SK-N-SH treated with all-trans-retinoic acid at 6 μM for 48 hours (cell line): ENCODE data around the gene GAREM1.

Source experiments
- ZNF70 ChIP-seq: fragments of 450-650 bp; formaldehyde crosslinking; IDR thresholded peaks from 2 replicates; pipeline ENCODE4 v1.5.0; 2020; ENCODE audit warnings: mild to moderate bottlenecking, moderate library complexity
- TF ChIP-seq, protein P1 (sequence below): fragments of 250-450 bp; sonication (Bioruptor Pico); IDR thresholded peaks from 2 replicates; pipeline ENCODE4 v1.8.0; 2020; ENCODE audit warnings: mild to moderate bottlenecking, moderate library complexity, borderline replicate concordance
- TF ChIP-seq, protein P2 (sequence below): fragments of 250-450 bp; sonication (Bioruptor Pico); IDR thresholded peaks from 2 replicates; pipeline ENCODE4 v1.5.1; 2020; ENCODE audit warnings: low read depth, mild to moderate bottlenecking, moderate library complexity

DNA sequence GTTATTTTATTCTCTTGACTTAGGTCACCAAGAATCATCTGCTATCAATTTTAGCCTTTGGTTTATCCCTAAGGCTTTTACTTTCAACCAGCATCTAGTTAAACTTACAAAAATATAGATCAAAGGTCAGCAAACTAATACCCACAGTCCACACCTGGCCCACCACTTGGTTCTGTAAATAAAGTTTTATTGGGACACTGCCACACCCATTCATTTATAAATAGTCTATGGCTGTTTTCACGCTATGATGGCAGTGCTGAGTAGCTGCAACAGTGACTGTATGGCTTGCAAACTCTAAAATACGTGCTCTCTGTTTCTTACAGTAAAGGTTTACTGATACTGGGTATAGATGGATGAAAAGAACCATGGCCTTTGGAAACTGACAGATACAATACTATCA, 173.8 kb downstream of the GAREM1 start:
- TF ChIP-seq ZNF70 = no peak
- TF ChIP-seq, protein P1, sequence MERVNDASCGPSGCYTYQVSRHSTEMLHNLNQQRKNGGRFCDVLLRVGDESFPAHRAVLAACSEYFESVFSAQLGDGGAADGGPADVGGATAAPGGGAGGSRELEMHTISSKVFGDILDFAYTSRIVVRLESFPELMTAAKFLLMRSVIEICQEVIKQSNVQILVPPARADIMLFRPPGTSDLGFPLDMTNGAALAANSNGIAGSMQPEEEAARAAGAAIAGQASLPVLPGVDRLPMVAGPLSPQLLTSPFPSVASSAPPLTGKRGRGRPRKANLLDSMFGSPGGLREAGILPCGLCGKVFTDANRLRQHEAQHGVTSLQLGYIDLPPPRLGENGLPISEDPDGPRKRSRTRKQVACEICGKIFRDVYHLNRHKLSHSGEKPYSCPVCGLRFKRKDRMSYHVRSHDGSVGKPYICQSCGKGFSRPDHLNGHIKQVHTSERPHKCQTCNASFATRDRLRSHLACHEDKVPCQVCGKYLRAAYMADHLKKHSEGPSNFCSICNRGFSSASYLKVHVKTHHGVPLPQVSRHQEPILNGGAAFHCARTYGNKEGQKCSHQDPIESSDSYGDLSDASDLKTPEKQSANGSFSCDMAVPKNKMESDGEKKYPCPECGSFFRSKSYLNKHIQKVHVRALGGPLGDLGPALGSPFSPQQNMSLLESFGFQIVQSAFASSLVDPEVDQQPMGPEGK (CRISPR knock-in tag) = no peak
- TF ChIP-seq, protein P2, sequence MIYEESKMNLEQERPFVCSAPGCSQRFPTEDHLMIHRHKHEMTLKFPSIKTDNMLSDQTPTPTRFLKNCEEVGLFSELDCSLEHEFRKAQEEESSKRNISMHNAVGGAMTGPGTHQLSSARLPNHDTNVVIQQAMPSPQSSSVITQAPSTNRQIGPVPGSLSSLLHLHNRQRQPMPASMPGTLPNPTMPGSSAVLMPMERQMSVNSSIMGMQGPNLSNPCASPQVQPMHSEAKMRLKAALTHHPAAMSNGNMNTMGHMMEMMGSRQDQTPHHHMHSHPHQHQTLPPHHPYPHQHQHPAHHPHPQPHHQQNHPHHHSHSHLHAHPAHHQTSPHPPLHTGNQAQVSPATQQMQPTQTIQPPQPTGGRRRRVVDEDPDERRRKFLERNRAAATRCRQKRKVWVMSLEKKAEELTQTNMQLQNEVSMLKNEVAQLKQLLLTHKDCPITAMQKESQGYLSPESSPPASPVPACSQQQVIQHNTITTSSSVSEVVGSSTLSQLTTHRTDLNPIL (CRISPR knock-in tag) = no peak
